ENCODE measurements around the gene ENDOV. TPM values are rescaled to one million over a fixed set of nuclear protein-coding genes. Genes with fewer than 3 reads are reported as not detected.

ENDOV gene
- total RNA-seq, 2 experiments from 2014 or later, result 10.1 to 12.0 TPM

DNA sequence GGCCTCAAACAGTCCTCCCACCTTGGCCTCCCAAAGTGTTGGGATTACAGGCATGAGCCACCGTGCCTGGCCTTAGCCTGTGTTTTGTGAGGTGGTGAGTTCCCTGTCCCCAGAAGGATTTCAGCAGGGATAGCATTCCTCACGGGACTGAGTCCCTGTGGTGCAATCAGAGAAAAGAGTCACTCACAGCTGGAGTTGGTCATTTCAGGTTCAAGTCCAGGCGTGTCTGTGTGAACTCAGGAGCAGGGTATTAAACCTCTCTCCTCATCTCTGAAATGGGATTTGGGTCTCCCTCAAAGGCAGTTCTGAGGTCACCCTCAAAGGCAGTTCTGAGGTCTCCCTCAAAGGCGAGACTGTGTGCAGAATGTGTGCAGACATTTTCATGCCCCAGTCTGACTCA, 32.8 kb downstream of the ENDOV start:
- TF ChIP-seq CTCF (IDR thresholded peaks at IDR 0.05), result no peak
- Mint-ChIP-seq H3K27me3 (peaks cover under 1% of the 10 kb centered on the region), H3K4me1 (ENCODE audit: low read depth) (no peaks in the 10 kb centered on the region), H3K9me3 (no peaks in the 10 kb centered on the region), H3K4me3 (no peak overlapping the region), H3K27ac (no peak overlapping the region), H3K36me3 (ENCODE audit: low read depth) (no peaks in the 10 kb centered on the region)
- CTCF ChIA-PET, result no interaction called here
- H3K4me1 ChIP-seq (ENCODE audit: insufficient read depth, low read length), result no peaks in the 10 kb centered on the region
- POLR2A ChIA-PET, result no interaction called here
- DNase-seq (no peak), ATAC-seq (ENCODE audit: poor library complexity) (no peak)
- H3K9me3 ChIP-seq (ENCODE audit: control insufficient read depth in 1 of 2, insufficient read depth in 1 of 2, low read length in 2 of 2), result peaks cover 0 to 4% of the 10 kb centered on the region in 2 experiments
- H3K27ac ChIP-seq (ENCODE audit: low read depth in 1 of 2, low read length in 2 of 2), result no peak overlapping the region
- intact Hi-C loops (cut with DNase I, micrococcal nuclease), result no loop called here
- peaks cover 0 to 8% of the 10 kb centered on the region in 2 experiments for H3K27me3 ChIP-seq (ENCODE audit: control insufficient read depth in 1 of 2, insufficient read depth in 2 of 2, low read length in 2 of 2)
- H3K36me3 ChIP-seq (ENCODE audit: insufficient read depth, low read length), result no peaks in the 10 kb centered on the region
- H3K4me3 ChIP-seq (ENCODE audit: low read length), result no peak overlapping the region

- Histone ChIP-seq H3K27me3 (ENCODE audit: control insufficient read depth in 1 of 2, insufficient read depth in 2 of 2, low read length in 2 of 2) (peaks cover 0 to 5% of the 10 kb centered on the region in 2 experiments), H3K9me3 (ENCODE audit: control insufficient read depth in 1 of 2, insufficient read depth in 1 of 2, low read length in 2 of 2) (peaks cover 0 to under 1% of the 10 kb centered on the region in 2 experiments), H3K36me3 (ENCODE audit: insufficient read depth, low read length) (no peaks in the 10 kb centered on the region), H3K27ac (ENCODE audit: low read depth in 1 of 2, low read length in 2 of 2) (no peak overlapping the region), H3K4me1 (ENCODE audit: insufficient read depth, low read length) (peaks cover 7% of the 10 kb centered on the region), H3K4me3 (ENCODE audit: low read length) (no peak overlapping the region)
- ChIA-PET CTCF (no interaction called here), POLR2A (no interaction called here)
- Mint-ChIP-seq H3K36me3 (ENCODE audit: low read depth) (peaks cover 3% of the 10 kb centered on the region), H3K4me3 (no peak overlapping the region), H3K27me3 (no peaks in the 10 kb centered on the region), H3K9me3 (no peaks in the 10 kb centered on the region), H3K27ac (no peak overlapping the region), H3K4me1 (ENCODE audit: low read depth) (peaks cover 9% of the 10 kb centered on the region)
- intact Hi-C loops (cut with DNase I, micrococcal nuclease), result no loop called here
- no peak for TF ChIP-seq CTCF (IDR thresholded peaks at IDR 0.05)
- DNase-seq (no peak), ATAC-seq (ENCODE audit: poor library complexity) (no peak)
These were observed 34.4 kb downstream of the ENDOV start for GRCh38 chr17:80449194-80449929.

GRCh38 chr17:80449930-80450576, 35.1 kb downstream of the ENDOV start:
- DNase-seq, result no peak
- Histone ChIP-seq H3K27ac (ENCODE audit: low read depth in 1 of 2, low read length in 2 of 2) (no peak overlapping the region), H3K27me3 (ENCODE audit: control insufficient read depth in 1 of 2, insufficient read depth in 2 of 2, low read length in 2 of 2) (peaks cover 0 to 5% of the 10 kb centered on the region in 2 experiments), H3K4me3 (ENCODE audit: low read length) (no peak overlapping the region), H3K4me1 (ENCODE audit: insufficient read depth, low read length) (peaks cover 9% of the 10 kb centered on the region), H3K36me3 (ENCODE audit: insufficient read depth, low read length) (no peaks in the 10 kb centered on the region), H3K9me3 (ENCODE audit: control insufficient read depth in 1 of 2, insufficient read depth in 1 of 2, low read length in 2 of 2) (no peaks in the 10 kb centered on the region)
- Mint-ChIP-seq H3K36me3 (ENCODE audit: low read depth) (peaks cover 3% of the 10 kb centered on the region), H3K4me3 (no peak overlapping the region), H3K27ac (no peak overlapping the region), H3K27me3 (no peaks in the 10 kb centered on the region), H3K9me3 (no peaks in the 10 kb centered on the region), H3K4me1 (ENCODE audit: low read depth) (peaks cover 9% of the 10 kb centered on the region)
- TF ChIP-seq CTCF (IDR thresholded peaks at IDR 0.05), result no peak
- CTCF ChIA-PET, result no interaction called here
- no peak for ATAC-seq (ENCODE audit: poor library complexity)
- POLR2A ChIA-PET, result no interaction called here
- intact Hi-C loops (cut with DNase I, micrococcal nuclease), result loop anchor here in 1 of 2 experiments (5.0 to 10.0 kb wide), 3 partner anchors 212 to 1065 kb away; partner anchors contain the start of genes ACTG1 and EIF4A3

Measured in CD4-positive, alpha-beta T cell (primary cell).